T-cell (primary cell): Measurements from ENCODE around the gene DHRS4L2. TPM values are rescaled to one million over a fixed set of nuclear protein-coding genes. Genes with fewer than 3 reads are reported as not detected.
"Not testable (repeated sequence)": the region's sequence is repeated elsewhere in the genome, so short reads cannot be mapped to it uniquely, and the experiment has no call there.

Experiments
- ATAC-seq, 4 experiments: fragments of 200-7000 bp in 3 of 4; fragments of 150-1000 bp in 1 of 4; cut with Tn5 transposase; replicated peaks in 1 of 4; 1 replicate in 3 of 4; 2 replicates in 1 of 4; pipeline ENCODE4 v1.10.0; 2021; ENCODE audit warnings: moderate library complexity in 3 of 4, mild to moderate bottlenecking in 2 of 4, moderate number of reproducible peaks in 1 of 4
- CTCF ChIA-PET, 2 donors: fragments of 300-600 bp; sonication (Branson Sonifier 250); formaldehyde crosslinking; loops; one replicate each; lab custom pipeline; 2022; ENCODE audit warnings: antibody characterized with exemption in 2 of 2; lab: Charles Lee
- POLR2A ChIA-PET, 2 donors: fragments of 300-600 bp; sonication (Branson Sonifier 250); formaldehyde crosslinking; loops; one replicate each; lab custom pipeline; 2022; ENCODE audit warnings: antibody characterized with exemption in 2 of 2; lab: Charles Lee
- DNase-seq, 35 experiments: peaks; one replicate each; pipeline versions ENCODE4 v3.0.0 to v3.0.0-alpha.2; 2013 to 2023
- H3K27ac ChIP-seq: one replicate; pipeline ENCODE4 v1.5.1; 2013; ENCODE audit warnings: low read length
- H3K27me3 ChIP-seq, 2 experiments: replicated peaks in 1 of 2; 1 replicate in 1 of 2; 2 replicates in 1 of 2; pipeline versions ENCODE4 v1.6.1 to v1.7.0; 2013; ENCODE audit warnings: low read length in 1 of 2, mixed read lengths in 1 of 2; ENCODE audit not compliant: control insufficient read depth in 2 of 2, insufficient read depth in 2 of 2; ENCODE audit errors: extremely low read depth in 1 of 2
- H3K36me3 ChIP-seq, 2 donors: 1 replicate in 1 of 2; 2 replicates in 1 of 2; pipeline versions ENCODE4 v1.6.1 to v1.7.0; 2013; ENCODE audit warnings: low read length in 1 of 2; ENCODE audit not compliant: control insufficient read depth in 2 of 2, insufficient read depth in 1 of 2; ENCODE audit errors: extremely low read depth in 1 of 2
- H3K4me1 ChIP-seq, 2 experiments: 1 replicate in 1 of 2; 2 replicates in 1 of 2; pipeline versions ENCODE4 v1.6.1 to v1.7.0; 2013; ENCODE audit warnings: low read length in 2 of 2, mixed read lengths in 1 of 2; ENCODE audit not compliant: insufficient read depth in 2 of 2, control insufficient read depth in 1 of 2; ENCODE audit errors: extremely low read depth in 1 of 2
- H3K4me3 ChIP-seq, 2 donors: 1 replicate in 1 of 2; 2 replicates in 1 of 2; pipeline versions ENCODE4 v1.5.1 to v1.7.0; 2013; ENCODE audit warnings: mild to moderate bottlenecking in 2 of 2, low read length in 1 of 2, moderate library complexity in 1 of 2; ENCODE audit not compliant: control insufficient read depth in 1 of 2; ENCODE audit errors: extremely low read depth in 1 of 2
- H3K9me3 ChIP-seq: 2 replicates; pipeline ENCODE4 v1.7.0; 2013
- H3K27ac Mint-ChIP-seq, 2 donors: one replicate each; pipeline ENCODE4 v1.8.0; 2020 to 2021; ENCODE audit warnings: mild to moderate bottlenecking in 2 of 2, mixed read lengths in 2 of 2
- H3K27me3 Mint-ChIP-seq, 2 donors: one replicate each; pipeline ENCODE4 v1.8.0; 2021 to 2022; ENCODE audit warnings: mixed read lengths in 2 of 2
- H3K36me3 Mint-ChIP-seq: one replicate; pipeline ENCODE4 v1.8.0; 2021; ENCODE audit warnings: mixed read lengths
- H3K4me1 Mint-ChIP-seq, 3 donors: one replicate each; pipeline ENCODE4 v1.8.0; 2020 to 2022; ENCODE audit warnings: mixed read lengths in 3 of 3, mild to moderate bottlenecking in 1 of 3
- H3K4me3 Mint-ChIP-seq, 3 donors: one replicate each; pipeline ENCODE4 v1.8.0; 2020 to 2022; ENCODE audit warnings: mild to moderate bottlenecking in 3 of 3, mixed read lengths in 3 of 3, moderate library complexity in 3 of 3
- H3K9me3 Mint-ChIP-seq, 3 donors: one replicate each; pipeline ENCODE4 v1.8.0; 2020 to 2022; ENCODE audit warnings: mixed read lengths in 3 of 3
- WGBS: methylation state at CpG from one replicate; pipeline ENCODE4 v1.1.5; 2013; ENCODE audit warnings: missing lambda C conversion rate; ENCODE audit not compliant: insufficient coverage; 5-methylcytosine and 5-hydroxymethylcytosine counted together
- total RNA-seq, 35 experiments: library from RNA in 6 of 35; stranded (reverse) in 6 of 35; fragments of 120-200 nt in 1 of 35; gene quantifications; one replicate each; pipeline versions ENCODE4 v1.2.1 to v1.2.4 and lab custom pipeline; 2013 to 2026

DHRS4L2 gene
- total RNA-seq, 5 donors from 2014 or later (not counting 1 experiment from before 2014, with no cell fraction given): 14.0 to 21.9 (median 16.4) TPM

DNA sequence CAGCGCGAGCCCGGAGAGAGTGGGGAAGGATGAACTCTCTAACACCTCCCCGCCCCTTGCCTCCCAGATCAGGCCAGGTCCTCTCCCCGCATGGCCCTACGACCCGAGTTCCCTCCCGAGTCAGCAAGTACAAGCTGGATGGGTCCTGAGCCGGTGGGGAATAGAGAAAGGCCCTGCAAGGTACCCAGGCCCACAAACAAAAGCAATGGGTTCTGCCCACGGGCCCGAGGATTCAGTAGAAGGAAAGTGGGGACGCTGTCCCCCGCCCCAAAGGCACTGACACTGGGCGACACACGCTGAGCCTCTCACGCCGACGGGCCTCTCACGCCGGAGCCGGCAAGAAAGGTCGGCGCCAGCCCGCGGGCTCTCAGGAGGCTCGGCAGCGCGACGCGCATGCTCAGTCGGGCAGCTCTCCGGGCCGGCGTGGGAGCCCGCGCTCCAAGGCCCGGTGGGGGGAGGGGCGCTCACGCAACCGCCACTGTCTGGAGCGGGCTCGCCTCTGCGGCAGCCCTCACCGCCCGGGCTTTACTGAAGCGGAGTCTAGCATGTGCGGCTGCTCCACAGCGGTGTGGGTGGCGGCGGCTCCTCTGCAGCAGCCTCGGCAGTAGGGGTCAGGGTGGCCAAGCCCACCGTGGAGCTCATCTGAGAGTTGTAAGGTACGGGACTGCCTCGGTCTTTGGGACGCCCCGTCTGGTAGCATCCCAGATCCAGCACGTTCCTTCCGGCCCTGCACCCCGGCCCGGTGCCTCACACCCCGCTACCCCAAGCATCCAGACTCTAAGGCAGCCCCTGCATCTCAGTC, 19.0 kb upstream of the DHRS4L2 start:
- H3K27ac ChIP-seq, H3K9me3 ChIP-seq, H3K4me1 Mint-ChIP-seq, H3K27me3 ChIP-seq, H3K27me3 Mint-ChIP-seq, H3K4me1 ChIP-seq, H3K9me3 Mint-ChIP-seq, CTCF ChIA-PET, H3K36me3 Mint-ChIP-seq, H3K27ac Mint-ChIP-seq, H3K36me3 ChIP-seq, POLR2A ChIA-PET: not testable (repeated sequence)
- peak overlapping the region in 1 of 2 donors; percentile 47 for H3K4me3 ChIP-seq
- 10% methylated on average over 34 of the region's 61 CpGs for WGBS
- peak overlapping the region in 1 of 3 donors; percentile 57 for H3K4me3 Mint-ChIP-seq
- DNase-seq (peak in 24 of 35 experiments; percentile 4 to 69 (median 41)), ATAC-seq (peak; percentile 84 to 91 (median 86))

DNA sequence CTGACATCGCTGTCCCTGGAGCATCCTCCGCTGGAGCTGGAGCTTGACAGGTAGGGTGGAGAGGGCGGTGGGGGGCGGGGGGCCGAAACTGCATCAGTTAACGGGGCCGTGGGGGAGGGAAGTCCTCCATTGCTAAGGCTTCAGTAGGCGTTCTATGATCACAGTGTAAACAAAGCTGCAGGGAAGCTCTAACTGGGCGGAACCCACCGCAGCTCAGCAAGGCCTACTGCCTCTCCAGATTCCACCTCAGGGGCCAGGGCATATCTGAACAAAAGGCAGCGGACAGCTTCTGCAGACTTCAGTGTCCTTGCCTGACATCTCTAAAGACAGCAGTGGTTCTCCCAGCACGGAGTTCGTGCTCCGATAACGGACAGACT, 18.5 kb upstream of the DHRS4L2 start:
- 100% methylated on average over 4 of the region's 15 CpGs for WGBS
- not testable (repeated sequence) for H3K27ac Mint-ChIP-seq
- H3K4me3 ChIP-seq: peak overlapping the region in 1 of 2 donors; percentile 47

DNA sequence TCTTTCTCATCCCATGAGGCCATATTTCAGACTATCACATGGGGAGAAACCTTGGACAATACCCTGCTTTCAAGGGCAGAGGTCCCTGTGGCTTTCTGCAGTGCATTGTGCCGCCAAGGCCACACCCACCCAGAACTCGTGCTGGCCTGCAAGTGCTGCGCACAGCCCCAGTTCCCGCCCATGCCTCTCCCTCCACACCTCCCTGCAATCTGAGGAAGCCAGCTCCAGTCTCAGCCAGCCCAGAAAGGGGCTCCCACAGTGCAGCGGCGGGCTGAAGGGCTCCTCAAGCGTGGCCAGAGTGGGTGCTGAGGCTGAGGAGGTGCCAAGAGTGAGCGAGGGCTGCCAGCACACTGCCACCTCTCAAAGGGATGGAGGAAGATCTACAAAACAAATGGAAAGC, 15.6 kb upstream of the DHRS4L2 start:
- POLR2A ChIA-PET: interaction anchor here in 1 of 2 donors (0.7 kb wide), 1 partner anchor 44 kb away, joined by 3 read pairs; no protein-coding TSS in a partner anchor
- 100% methylated on average over 2 of the region's 8 CpGs for WGBS
- H3K27ac Mint-ChIP-seq: not testable (repeated sequence)

More for the DNA sequence above, 18.5 kb upstream of the DHRS4L2 start:
- H3K27ac ChIP-seq, H3K27me3 Mint-ChIP-seq, CTCF ChIA-PET, H3K36me3 Mint-ChIP-seq, H3K27me3 ChIP-seq, H3K9me3 ChIP-seq, H3K4me1 ChIP-seq, H3K9me3 Mint-ChIP-seq, DNase-seq, H3K36me3 ChIP-seq, POLR2A ChIA-PET: not testable (repeated sequence)
- H3K4me3 Mint-ChIP-seq: peak overlapping the region in 1 of 3 donors; percentile 39
- H3K4me1 Mint-ChIP-seq: peaks cover 0 to 13% (median 0%) of the 10 kb centered on the region in 3 donors
- ATAC-seq: peak; percentile 57 to 74 (median 69)

DNA sequence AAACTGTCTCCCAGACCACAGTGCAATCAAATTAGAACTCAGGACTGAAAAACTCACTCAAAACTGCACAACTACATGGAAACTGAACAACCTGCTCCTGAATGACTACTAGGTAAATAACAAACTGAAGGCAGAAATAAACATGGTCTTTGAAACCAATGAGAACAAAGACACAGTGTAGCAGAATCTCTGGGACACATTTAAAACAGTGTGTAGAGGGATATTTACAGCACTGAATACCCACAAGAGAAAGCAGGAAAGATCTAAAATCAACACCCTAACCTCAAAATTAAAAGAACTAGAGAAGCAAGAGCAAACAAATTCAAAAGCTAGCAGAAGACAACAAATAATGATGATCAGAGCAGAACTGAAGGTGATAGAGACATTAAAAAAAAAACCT, 14.7 kb upstream of the DHRS4L2 start:
- Mint-ChIP-seq H3K4me1 (peaks cover 0 to 12% (median 5%) of the 10 kb centered on the region in 3 donors), H3K36me3 (peaks cover 22% of the 10 kb centered on the region)
- not testable (repeated sequence) for H3K9me3 Mint-ChIP-seq, H3K4me3 Mint-ChIP-seq, H3K4me1 ChIP-seq, H3K9me3 ChIP-seq, H3K27ac ChIP-seq, H3K4me3 ChIP-seq, H3K27ac Mint-ChIP-seq, H3K36me3 ChIP-seq, DNase-seq, ATAC-seq, H3K27me3 Mint-ChIP-seq, H3K27me3 ChIP-seq
- CTCF ChIA-PET: interaction anchor here in 1 of 2 donors (0.6 kb wide), 1 partner anchor 245 kb away, joined by 3 read pairs; no protein-coding TSS in a partner anchor
- POLR2A ChIA-PET: interaction anchor here in 1 of 2 donors (0.7 kb wide), 1 partner anchor 43 kb away, joined by 3 read pairs; no protein-coding TSS in a partner anchor

More for the DNA sequence above, 15.6 kb upstream of the DHRS4L2 start:
- H3K36me3 ChIP-seq, H3K27me3 ChIP-seq, H3K9me3 Mint-ChIP-seq, DNase-seq, H3K27me3 Mint-ChIP-seq, ATAC-seq, H3K27ac ChIP-seq, H3K4me3 ChIP-seq, H3K4me1 ChIP-seq, CTCF ChIA-PET, H3K4me3 Mint-ChIP-seq, H3K9me3 ChIP-seq: not testable (repeated sequence)
- Mint-ChIP-seq H3K36me3 (peaks cover 22% of the 10 kb centered on the region), H3K4me1 (peaks cover 0 to 12% (median 5%) of the 10 kb centered on the region in 3 donors)

DNA sequence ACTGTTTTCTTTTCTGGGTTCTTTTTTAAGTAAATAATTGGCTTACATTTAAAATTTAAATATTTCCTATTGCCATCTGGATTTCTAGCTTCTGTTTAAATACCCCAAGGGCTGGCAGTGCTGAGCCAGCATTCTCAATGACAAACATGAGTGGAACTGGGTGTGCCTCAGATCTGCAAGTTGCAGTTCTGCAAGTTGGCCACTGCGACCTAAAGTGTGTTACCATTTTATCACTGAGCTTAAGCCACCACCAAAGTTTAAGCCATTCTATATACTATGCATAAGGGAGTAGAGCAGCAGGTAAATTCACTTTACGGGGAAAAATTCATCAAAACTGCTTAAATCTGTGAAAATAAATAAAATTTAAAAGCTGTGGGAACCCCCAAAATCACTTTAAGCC, 11.5 kb upstream of the DHRS4L2 start:
- H3K4me1 ChIP-seq, H3K4me3 ChIP-seq, H3K9me3 ChIP-seq, POLR2A ChIA-PET, H3K27ac Mint-ChIP-seq, H3K36me3 ChIP-seq, H3K27me3 Mint-ChIP-seq, H3K27me3 ChIP-seq, H3K9me3 Mint-ChIP-seq, H3K4me3 Mint-ChIP-seq, H3K27ac ChIP-seq: not testable (repeated sequence)
- CTCF ChIA-PET: interaction anchor here (0.5 to 0.9 kb wide), 3 partner anchors 32 to 132 kb away, joined by 3 to 4 read pairs (median 4); no protein-coding TSS in a partner anchor
- Mint-ChIP-seq H3K36me3 (peaks cover 34% of the 10 kb centered on the region), H3K4me1 (peaks cover 0 to 12% (median 5%) of the 10 kb centered on the region in 3 donors)
- DNase-seq (peak in 3 of 35 experiments; percentile 10 to 26 (median 18)), ATAC-seq (peak in 3 of 4 experiments; percentile 56 to 75 (median 69))
- WGBS: no CpG with 5 or more reads among the region's 2 CpGs

DNA sequence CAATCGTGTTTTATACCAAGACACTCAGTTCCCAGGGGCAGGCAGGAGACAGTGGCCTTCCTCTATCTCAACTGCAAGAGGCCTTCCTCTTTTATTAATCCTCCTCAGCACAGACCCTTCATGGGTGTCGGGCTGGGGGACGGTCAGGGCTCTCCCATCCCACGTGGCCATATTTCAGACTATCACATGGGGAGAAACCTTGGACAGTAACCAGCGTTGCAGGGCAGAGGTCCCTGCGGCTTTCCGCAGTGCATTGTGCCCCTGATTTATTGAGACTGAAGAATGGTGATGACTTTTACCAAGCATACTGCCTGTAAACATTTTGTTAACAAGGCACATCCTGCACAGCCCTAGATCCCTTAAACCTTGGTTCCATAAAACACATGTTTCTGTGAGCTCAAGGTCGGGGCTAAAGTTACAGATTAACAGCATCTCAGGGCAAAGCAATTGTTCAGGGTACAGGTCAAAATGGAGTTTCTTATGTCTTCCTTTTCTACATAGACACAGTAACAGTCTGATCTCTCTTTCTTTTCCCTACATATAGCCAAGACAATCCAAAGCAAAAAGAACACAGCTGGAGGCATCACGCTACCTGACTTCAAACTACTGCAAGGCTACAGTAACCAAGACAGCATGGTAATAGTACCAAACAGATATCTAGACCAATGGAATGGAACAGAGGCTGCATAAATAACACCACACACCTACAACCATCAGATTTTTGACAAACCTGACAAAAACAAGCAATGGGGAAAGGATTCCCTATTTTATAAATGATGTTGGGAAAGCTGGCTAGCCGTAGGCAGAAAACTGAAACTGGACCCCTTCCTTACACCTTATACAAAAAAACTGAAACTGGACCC, 6.5 kb upstream of the DHRS4L2 start:
- peaks cover 27% of the 10 kb centered on the region for H3K36me3 Mint-ChIP-seq
- H3K9me3 ChIP-seq, H3K9me3 Mint-ChIP-seq, ATAC-seq, H3K27me3 ChIP-seq, H3K4me3 Mint-ChIP-seq, H3K27ac ChIP-seq, DNase-seq, H3K27me3 Mint-ChIP-seq, POLR2A ChIA-PET, H3K4me1 Mint-ChIP-seq, H3K27ac Mint-ChIP-seq, H3K4me3 ChIP-seq, H3K36me3 ChIP-seq, H3K4me1 ChIP-seq, CTCF ChIA-PET: not testable (repeated sequence)
- WGBS: 100% methylated on average over 4 of the region's 10 CpGs
